Measurements from ENCODE around the gene VPS72. TPM values are rescaled to one million over a fixed set of nuclear protein-coding genes. Genes with fewer than 3 reads are reported as not detected.

Gene VPS72
- total and polyA plus RNA-seq, 9 of the 15 experiments (the other 6 are each of a cell fraction or from before 2014, with no cell fraction given): 7.2 to 131 (median 75.7) TPM

- TF ChIP-seq TEAD1 (CRISPR knock-in tag; IDR thresholded peaks at IDR 0.05) (peak; percentile 72 to 87), CSDE1 (IDR thresholded peaks at IDR 0.05) (no peak), POLR2G (IDR thresholded peaks at IDR 0.05; ENCODE audit: low read depth, low read length) (peak; percentile 43; the same call in 1 of the 2 replicates), XRCC3 (IDR thresholded peaks at IDR 0.05) (no peak), KAT8 (IDR thresholded peaks at IDR 0.05; ENCODE audit: low read depth) (no peak), ATF1 (CRISPR knock-in tag; IDR thresholded peaks at IDR 0.05) (no peak), ATF1 (tag; IDR thresholded peaks at IDR 0.05) (peak; percentile 89), ZBTB2 (IDR thresholded peaks at IDR 0.05) (0 out of 2 replicates have a peak, but pooled peaks have one; percentile 7), FUS (optimal IDR thresholded peaks at IDR 0.05; ENCODE audit: low read depth, low read length) (no peak), SNRNP70 (optimal IDR thresholded peaks at IDR 0.05; ENCODE audit: low read depth, low read length) (no peak), MCM2 (IDR thresholded peaks at IDR 0.05; ENCODE audit: low read depth) (no peak), ZBTB26 (CRISPR knock-in tag; IDR thresholded peaks at IDR 0.05) (no peak), ATF6 (CRISPR knock-in tag; IDR thresholded peaks at IDR 0.05) (no peak), RBBP5 (IDR thresholded peaks at IDR 0.05; ENCODE audit: borderline replicate concordance, insufficient read depth, low read length, poor library complexity, severe bottlenecking) (peak; percentile 60), RCOR1 (IDR thresholded peaks at IDR 0.05; ENCODE audit: borderline replicate concordance in 1 of 2, low read depth in 2 of 2, low read length in 2 of 2) (peak in 1 of 2 experiments; percentile 28; a peak in 2 of 4 replicates), ZBTB33 (CRISPR knock-in tag; IDR thresholded peaks at IDR 0.05) (peak; percentile 34; the same call in 1 of the 2 replicates), PRMT5 (CRISPR knock-in tag; IDR thresholded peaks at IDR 0.05) (no peak), SRSF1 (IDR thresholded peaks at IDR 0.05; ENCODE audit: low read depth, low read length) (no peak), ATF3 (IDR thresholded peaks at IDR 0.05) (no peak), ATF3 (CRISPR knock-in tag; conservative IDR thresholded peaks at IDR 0.05) (peak; percentile 71)
Observed at GRCh38 chr1:151165738-151166504, 24.1 kb downstream of the VPS72 start, which contains the start of the genes LYSMD1 and SCNM1 (continued).

Data from K562 (cell line).